ENCODE data around the gene KCNC4. TPM values are rescaled to one million over a fixed set of nuclear protein-coding genes. Genes with fewer than 3 reads are reported as not detected.

Gene KCNC4
- total and polyA plus RNA-seq, 2 of the 13 experiments (the other 11 are each of a cell fraction or from before 2014, with no cell fraction given): 0.24 to 0.66 TPM

DNA sequence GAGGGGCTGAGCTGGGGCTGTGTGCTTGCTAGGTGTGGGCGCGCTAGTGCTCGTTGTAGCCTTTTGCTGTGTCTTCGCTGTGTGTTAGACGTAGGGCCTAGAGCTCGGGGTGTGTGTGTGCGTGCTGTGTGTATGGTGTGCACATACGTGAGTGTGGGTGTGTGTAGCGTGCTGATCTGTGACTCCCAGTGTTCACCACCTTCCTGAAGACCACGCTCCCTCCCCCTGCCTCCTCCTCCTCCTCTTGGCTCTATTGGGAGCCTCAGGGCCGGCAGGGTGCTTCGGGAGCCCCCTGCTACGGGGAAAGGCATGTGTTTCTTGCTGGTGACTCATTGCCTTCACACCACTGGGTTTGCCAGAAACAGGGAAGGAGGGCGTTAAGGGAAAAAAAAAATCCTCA is 9.4 kb upstream of the KCNC4 start:
- in situ Hi-C loops (cut with HindIII; ENCODE audit: extremely low pct_ligation_motif_present, low pct_unique_long_range_greater_than_20kb) (loop anchor here (5.0 to 10.0 kb wide), 2 partner anchors 262 to 294 kb away; no protein-coding TSS in a partner anchor), intact Hi-C loops (cut with micrococcal nuclease; ENCODE audit: unreplicated experiment) (no loop called here)
- ChIA-PET CTCF (ENCODE audit: low intra/inter-chr PET ratio, low total read pairs) (no interaction called here), POLR2A (no interaction called here)
- no TSS peak for BruUV-seq (replicated peaks)
- DNase-seq (ENCODE audit: low spot score) (no peak), FAIRE-seq (no peak), ATAC-seq (no peak)
- Histone ChIP-seq H3K4me2 (ENCODE audit: low read depth, low read length) (no peak overlapping the region), H3K4me3 (replicated peaks in 1 of 3; ENCODE audit: insufficient read depth in 1 of 3, low read depth in 2 of 3, low read length in 3 of 3) (no peak overlapping the region), H3K36me3 (replicated peaks in 1 of 2; ENCODE audit: control insufficient read depth in 1 of 2, insufficient read depth in 2 of 2, low read length in 2 of 2) (no peaks in the 10 kb centered on the region), H3K9ac (ENCODE audit: insufficient read depth, low read depth, low read length) (no peak overlapping the region), H3K9me3 (ENCODE audit: low read length) (no peaks in the 10 kb centered on the region), H3K4me1 (ENCODE audit: insufficient read depth, low read length) (no peaks in the 10 kb centered on the region), H3K27me3 (ENCODE audit: control insufficient read depth in 1 of 2, insufficient read depth in 2 of 2, low read length in 2 of 2) (peaks cover 3 to 26% of the 10 kb centered on the region in 2 experiments; a peak in 3 of 5 replicates), H4K20me1 (ENCODE audit: insufficient read depth, low read length) (no peaks in the 10 kb centered on the region; the same call in 1 of the 2 replicates), H2AFZ (ENCODE audit: low read length) (no peak overlapping the region), H3K79me2 (ENCODE audit: insufficient read depth, low read length) (no peaks in the 10 kb centered on the region), H3K27ac (ENCODE audit: extremely low read length, insufficient read depth, low read length) (no peak overlapping the region)
- WGBS (ENCODE audit: low lambda C conversion rate): 20% methylated on average over 11 of the region's 14 CpGs
- TF ChIP-seq ZNF564 (CRISPR knock-in tag; IDR thresholded peaks at IDR 0.05): no peak
- TF ChIP-seq, protein P1, sequence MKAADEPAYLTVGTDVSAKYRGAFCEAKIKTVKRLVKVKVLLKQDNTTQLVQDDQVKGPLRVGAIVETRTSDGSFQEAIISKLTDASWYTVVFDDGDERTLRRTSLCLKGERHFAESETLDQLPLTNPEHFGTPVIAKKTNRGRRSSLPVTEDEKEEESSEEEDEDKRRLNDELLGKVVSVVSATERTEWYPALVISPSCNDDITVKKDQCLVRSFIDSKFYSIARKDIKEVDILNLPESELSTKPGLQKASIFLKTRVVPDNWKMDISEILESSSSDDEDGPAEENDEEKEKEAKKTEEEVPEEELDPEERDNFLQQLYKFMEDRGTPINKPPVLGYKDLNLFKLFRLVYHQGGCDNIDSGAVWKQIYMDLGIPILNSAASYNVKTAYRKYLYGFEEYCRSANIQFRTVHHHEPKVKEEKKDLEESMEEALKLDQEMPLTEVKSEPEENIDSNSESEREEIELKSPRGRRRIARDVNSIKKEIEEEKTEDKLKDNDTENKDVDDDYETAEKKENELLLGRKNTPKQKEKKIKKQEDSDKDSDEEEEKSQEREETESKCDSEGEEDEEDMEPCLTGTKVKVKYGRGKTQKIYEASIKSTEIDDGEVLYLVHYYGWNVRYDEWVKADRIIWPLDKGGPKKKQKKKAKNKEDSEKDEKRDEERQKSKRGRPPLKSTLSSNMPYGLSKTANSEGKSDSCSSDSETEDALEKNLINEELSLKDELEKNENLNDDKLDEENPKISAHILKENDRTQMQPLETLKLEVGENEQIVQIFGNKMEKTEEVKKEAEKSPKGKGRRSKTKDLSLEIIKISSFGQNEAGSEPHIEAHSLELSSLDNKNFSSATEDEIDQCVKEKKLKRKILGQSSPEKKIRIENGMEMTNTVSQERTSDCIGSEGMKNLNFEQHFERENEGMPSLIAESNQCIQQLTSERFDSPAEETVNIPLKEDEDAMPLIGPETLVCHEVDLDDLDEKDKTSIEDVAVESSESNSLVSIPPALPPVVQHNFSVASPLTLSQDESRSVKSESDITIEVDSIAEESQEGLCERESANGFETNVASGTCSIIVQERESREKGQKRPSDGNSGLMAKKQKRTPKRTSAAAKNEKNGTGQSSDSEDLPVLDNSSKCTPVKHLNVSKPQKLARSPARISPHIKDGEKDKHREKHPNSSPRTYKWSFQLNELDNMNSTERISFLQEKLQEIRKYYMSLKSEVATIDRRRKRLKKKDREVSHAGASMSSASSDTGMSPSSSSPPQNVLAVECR (CRISPR knock-in tag; IDR thresholded peaks at IDR 0.05; ENCODE audit: borderline replicate concordance): no peak
- no peak for TF ChIP-seq ZNF816 (CRISPR knock-in tag; IDR thresholded peaks at IDR 0.05; ENCODE audit: borderline replicate concordance)
- TF ChIP-seq, protein P2, sequence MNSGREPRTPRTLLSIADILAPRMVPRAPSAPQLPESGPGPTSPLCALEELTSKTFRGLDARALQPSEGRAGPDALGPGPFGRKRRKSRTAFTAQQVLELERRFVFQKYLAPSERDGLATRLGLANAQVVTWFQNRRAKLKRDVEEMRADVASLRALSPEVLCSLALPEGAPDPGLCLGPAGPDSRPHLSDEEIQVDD (CRISPR knock-in tag; IDR thresholded peaks at IDR 0.05; ENCODE audit: borderline replicate concordance): no peak
- no peak for TF ChIP-seq MIER3 (CRISPR knock-in tag; IDR thresholded peaks at IDR 0.05; ENCODE audit: borderline replicate concordance)
- TF ChIP-seq NFATC3 (CRISPR knock-in tag; IDR thresholded peaks at IDR 0.05): no peak
- TF ChIP-seq, protein P3, sequence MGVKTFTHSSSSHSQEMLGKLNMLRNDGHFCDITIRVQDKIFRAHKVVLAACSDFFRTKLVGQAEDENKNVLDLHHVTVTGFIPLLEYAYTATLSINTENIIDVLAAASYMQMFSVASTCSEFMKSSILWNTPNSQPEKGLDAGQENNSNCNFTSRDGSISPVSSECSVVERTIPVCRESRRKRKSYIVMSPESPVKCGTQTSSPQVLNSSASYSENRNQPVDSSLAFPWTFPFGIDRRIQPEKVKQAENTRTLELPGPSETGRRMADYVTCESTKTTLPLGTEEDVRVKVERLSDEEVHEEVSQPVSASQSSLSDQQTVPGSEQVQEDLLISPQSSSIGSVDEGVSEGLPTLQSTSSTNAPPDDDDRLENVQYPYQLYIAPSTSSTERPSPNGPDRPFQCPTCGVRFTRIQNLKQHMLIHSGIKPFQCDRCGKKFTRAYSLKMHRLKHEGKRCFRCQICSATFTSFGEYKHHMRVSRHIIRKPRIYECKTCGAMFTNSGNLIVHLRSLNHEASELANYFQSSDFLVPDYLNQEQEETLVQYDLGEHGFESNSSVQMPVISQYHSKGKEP (CRISPR knock-in tag; IDR thresholded peaks at IDR 0.05): no peak
- TF ChIP-seq FOSL2 (CRISPR knock-in tag; IDR thresholded peaks at IDR 0.05): no peak
- no peak for TF ChIP-seq AGO1 (IDR thresholded peaks at IDR 0.05; ENCODE audit: low read depth, low read length, poor library complexity, severe bottlenecking)
- no peak for TF ChIP-seq ZNF34 (CRISPR knock-in tag; IDR thresholded peaks at IDR 0.05; ENCODE audit: borderline replicate concordance)
- TF ChIP-seq ZMYM4 (CRISPR knock-in tag; IDR thresholded peaks at IDR 0.05): no peak
